D721Med (cell line): ENCODE measurements around the gene ZSCAN22.

Experiments used
- DNase-seq: peaks from one replicate; pipeline ENCODE4 v3.0.0; 2011; ENCODE audit warnings: low spot score; ENCODE audit not compliant: insufficient read length
- FAIRE-seq: peaks from 2 replicates; lab custom pipeline; 2011; peaks lifted over from hg19 to GRCh38; lab: Jason Lieb, UNC
- TF ChIP-seq, protein P1 (sequence below): IDR thresholded peaks from 2 replicates; pipeline ENCODE4 v1.5.1; 2012; ENCODE audit warnings: mild to moderate bottlenecking, control low read depth; ENCODE audit not compliant: insufficient read depth; ENCODE audit errors: missing control alignments

Gene ZSCAN22

DNA sequence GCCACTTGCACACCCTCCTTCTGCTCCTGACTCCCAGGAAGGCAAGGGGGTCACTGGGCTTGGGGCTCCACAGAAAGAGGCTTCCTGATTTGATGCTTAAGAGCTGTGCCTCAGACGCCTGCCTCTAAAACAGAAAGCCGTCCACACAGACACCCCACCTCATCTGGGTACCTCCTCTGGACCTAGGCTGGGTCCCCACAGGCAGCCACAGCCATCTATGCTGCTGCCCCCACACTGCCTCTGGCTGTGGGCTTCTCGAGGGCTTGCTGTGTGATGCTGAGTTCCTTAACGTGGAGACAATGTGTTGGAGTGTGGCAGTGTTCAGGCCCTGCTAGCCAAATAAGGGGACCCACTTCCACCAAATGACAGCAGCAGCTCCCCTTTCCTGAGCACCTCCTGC, 8.5 kb upstream of the ZSCAN22 start:
- TF ChIP-seq, protein P1, sequence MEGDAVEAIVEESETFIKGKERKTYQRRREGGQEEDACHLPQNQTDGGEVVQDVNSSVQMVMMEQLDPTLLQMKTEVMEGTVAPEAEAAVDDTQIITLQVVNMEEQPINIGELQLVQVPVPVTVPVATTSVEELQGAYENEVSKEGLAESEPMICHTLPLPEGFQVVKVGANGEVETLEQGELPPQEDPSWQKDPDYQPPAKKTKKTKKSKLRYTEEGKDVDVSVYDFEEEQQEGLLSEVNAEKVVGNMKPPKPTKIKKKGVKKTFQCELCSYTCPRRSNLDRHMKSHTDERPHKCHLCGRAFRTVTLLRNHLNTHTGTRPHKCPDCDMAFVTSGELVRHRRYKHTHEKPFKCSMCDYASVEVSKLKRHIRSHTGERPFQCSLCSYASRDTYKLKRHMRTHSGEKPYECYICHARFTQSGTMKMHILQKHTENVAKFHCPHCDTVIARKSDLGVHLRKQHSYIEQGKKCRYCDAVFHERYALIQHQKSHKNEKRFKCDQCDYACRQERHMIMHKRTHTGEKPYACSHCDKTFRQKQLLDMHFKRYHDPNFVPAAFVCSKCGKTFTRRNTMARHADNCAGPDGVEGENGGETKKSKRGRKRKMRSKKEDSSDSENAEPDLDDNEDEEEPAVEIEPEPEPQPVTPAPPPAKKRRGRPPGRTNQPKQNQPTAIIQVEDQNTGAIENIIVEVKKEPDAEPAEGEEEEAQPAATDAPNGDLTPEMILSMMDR, result no peak
- no peak for FAIRE-seq
- DNase-seq, result no peak

DNA sequence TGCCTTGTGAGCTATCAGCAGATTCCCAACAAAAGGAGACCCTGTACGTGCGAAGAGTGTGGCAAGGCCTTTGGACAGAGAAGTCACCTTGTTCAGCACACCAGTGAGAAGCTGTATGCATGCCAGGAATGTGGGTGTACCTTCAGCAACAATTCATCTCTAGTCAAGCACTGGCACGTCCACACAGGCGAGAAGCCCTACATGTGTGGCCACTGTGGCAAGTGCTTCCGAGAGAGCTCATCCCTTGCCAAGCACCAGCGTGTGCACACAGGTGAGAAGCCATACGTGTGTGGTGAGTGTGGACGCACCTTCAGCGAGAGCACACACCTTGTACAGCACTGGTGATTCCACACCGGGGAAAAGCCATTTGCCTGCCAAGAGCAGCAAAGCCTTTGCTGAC, 7.6 kb upstream of the ZSCAN22 start:
- no peak for DNase-seq
- TF ChIP-seq, protein P1, result no peak
- FAIRE-seq, result no peak

DNA sequence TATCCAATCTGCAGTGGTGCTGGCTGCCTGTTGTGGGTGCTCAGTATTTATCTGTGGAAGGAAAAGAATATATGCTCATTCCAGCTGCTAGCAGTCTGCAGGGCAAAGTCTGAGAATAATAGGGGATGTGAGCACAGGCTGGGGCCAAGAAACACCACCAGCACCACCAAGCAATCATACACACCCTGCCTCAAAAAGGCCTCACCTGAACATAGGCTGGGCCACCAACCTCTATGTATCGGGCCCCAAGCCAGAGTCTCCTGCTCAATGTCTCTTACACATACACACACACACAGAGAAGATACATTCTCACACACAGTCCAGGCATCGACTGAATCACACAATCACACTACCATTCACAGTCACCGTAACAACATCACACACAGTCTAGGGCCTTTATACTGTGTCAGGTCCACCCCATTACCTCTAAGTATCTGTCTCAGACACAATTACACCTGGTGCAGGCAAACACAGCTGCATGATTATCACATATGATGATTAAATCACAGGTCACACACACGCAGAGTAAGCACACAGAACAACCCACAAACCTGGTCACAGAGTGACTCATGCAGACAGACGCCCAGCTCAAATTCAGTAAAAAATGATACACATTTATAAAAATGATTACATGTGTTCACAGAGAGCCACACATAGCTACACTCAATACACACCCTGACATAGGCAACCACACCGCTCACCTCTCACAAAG, 1.3 kb upstream of the ZSCAN22 start:
- DNase-seq (no peak), FAIRE-seq (no peak)

DNA sequence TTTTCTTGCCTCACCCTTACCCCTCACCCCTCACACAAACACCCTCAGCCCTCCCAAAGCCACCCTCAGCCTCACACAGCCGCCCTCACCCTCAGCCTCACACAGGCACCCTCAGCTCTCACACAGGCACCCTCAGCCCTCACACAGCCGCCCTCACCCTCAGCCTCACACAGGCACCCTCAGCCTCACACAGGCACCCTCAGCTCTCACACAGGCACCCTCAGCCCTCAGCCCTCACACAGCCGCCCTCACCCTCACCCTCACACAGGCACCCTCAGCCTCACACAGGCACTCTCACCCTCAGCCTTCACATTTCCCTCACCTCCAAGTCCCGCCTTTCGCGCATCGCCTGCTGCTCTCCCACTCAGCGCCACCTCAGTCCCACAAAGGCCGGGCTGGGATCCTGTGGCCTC, 287 bp upstream of the ZSCAN22 start:
- FAIRE-seq, result no peak
- TF ChIP-seq, protein P1, result no peak
- DNase-seq, result no peak

More for the DNA sequence above, 1.3 kb upstream of the ZSCAN22 start:
- TF ChIP-seq, protein P1, result no peak

DNA sequence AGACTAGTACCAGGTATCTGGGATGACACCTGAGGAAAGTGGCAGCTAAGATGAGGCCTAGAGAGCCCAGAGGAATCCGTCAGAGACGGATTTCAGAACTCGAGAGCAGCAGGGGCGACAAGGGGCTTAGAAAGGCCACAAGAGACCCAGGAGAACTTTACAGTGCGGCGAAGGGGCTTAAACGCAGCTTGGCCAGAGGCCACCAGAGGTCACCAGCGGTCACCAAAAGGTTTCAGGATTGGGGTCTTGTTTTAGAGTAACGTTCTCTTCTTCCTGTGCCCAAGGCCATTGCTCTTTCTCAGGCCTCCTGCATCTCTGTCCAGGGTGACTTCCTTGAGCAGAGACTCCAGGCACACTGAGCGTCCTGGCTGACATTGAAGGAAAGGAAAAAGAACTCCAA, 2.2 kb downstream of the ZSCAN22 start:
- no peak for FAIRE-seq
- TF ChIP-seq, protein P1, result no peak
- no peak for DNase-seq

DNA sequence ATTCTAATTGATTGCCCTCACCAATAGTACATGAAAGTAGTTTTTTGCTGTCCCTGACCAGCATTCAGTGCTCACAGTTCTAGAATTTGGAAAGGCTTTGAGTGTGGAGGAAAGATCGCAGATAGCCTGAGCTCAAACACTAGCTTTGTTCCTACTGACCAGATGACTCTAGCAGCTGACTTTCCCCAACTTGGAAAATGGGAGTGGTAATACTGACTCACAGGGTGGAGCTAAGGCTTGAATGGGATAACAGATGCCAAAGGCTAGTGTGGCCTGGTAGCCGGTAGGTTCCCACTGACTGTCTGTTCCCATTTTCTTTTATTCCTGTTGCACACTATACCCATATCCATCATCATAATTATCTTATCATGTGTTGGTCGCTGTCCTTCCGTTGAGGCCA, 3.7 kb downstream of the ZSCAN22 start:
- TF ChIP-seq, protein P1, result no peak
- FAIRE-seq (no peak), DNase-seq (no peak)

DNA sequence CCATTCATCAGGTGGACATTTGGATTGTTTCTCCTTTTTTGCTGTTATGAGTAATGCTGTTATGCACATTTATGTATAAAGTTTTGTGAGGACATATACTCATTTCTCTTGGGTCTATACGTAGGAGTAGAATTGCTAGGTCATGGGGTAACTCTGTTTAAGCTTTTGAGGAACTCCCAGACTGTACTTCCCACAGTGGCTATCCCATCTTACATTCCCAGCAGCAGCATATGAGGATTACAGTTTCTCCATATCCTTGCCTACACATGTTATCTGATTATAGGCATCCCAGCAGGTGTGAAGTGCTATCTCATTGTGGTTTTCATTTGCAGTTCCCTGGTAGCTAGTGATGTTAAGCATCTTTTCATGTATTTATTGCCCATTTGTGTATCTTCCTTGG, 5.9 kb downstream of the ZSCAN22 start:
- no peak for DNase-seq
- FAIRE-seq, result no peak
- TF ChIP-seq, protein P1, result no peak
